Liver (tissue), 9 donors: Measurements from ENCODE around the gene DAAM1. TPM values are rescaled to one million over a fixed set of nuclear protein-coding genes. Genes with fewer than 3 reads are reported as not detected.

Experiments
- DNase-seq: peaks from one replicate; pipeline ENCODE4 v3.0.0-alpha.2; 2017; ENCODE audit warnings: low spot score
- H3K27ac ChIP-seq, 2 donors: one replicate each; pipeline ENCODE4 v1.7.0; 2013; ENCODE audit warnings: inconsistent platforms in 2 of 2, low read length in 2 of 2, control low read depth in 1 of 2, low read depth in 1 of 2, mild to moderate bottlenecking in 1 of 2
- H3K27me3 ChIP-seq, 4 donors: one replicate each; pipeline versions ENCODE4 v1.6.1 to v1.7.0; 2013; ENCODE audit warnings: low read length in 3 of 4, inconsistent platforms in 1 of 4, mild to moderate bottlenecking in 1 of 4, moderate library complexity in 1 of 4; ENCODE audit not compliant: control insufficient read depth in 4 of 4, insufficient read depth in 4 of 4
- H3K36me3 ChIP-seq, 4 donors: one replicate each; pipeline versions ENCODE4 v1.6.1 to v1.7.0; 2013; ENCODE audit warnings: low read length in 3 of 4, mild to moderate bottlenecking in 3 of 4, low read depth in 1 of 4, moderate library complexity in 1 of 4; ENCODE audit not compliant: control insufficient read depth in 4 of 4, insufficient read depth in 3 of 4
- H3K4me1 ChIP-seq, 4 donors: one replicate each; pipeline versions ENCODE4 v1.6.1 to v1.7.0; 2013; ENCODE audit warnings: low read length in 3 of 4, mild to moderate bottlenecking in 3 of 4, moderate library complexity in 1 of 4; ENCODE audit not compliant: control insufficient read depth in 4 of 4, insufficient read depth in 4 of 4
- H3K4me3 ChIP-seq, 3 donors: one replicate each; pipeline versions ENCODE4 v1.6.1 to v1.7.0; 2013; ENCODE audit warnings: low read length in 3 of 3, control low read depth in 1 of 3, low read depth in 1 of 3, mild to moderate bottlenecking in 1 of 3
- H3K9ac ChIP-seq, 2 donors: one replicate each; pipeline ENCODE4 v1.7.0; 2013; ENCODE audit warnings: low read length in 2 of 2, mild to moderate bottlenecking in 2 of 2, moderate library complexity in 2 of 2, control low read depth in 1 of 2, low read depth in 1 of 2
- H3K9me3 ChIP-seq, 4 donors: one replicate each; pipeline versions ENCODE4 v1.6.1 to v1.7.0; 2013; ENCODE audit warnings: low read length in 3 of 4; ENCODE audit not compliant: control insufficient read depth in 4 of 4
- ATF3 ChIP-seq: IDR thresholded peaks from 2 replicates; pipeline ENCODE4 v1.6.1; 2016; ENCODE audit warnings: antibody characterized with exemption
- CTCF ChIP-seq: fragments of 150-350 bp; IDR thresholded peaks from 2 replicates; pipeline ENCODE4 v1.5.1; 2017; ENCODE audit warnings: improper control_type of control experiment, low read depth, low read length; ENCODE audit not compliant: missing input control
- EGR1 ChIP-seq, 2 donors: IDR thresholded peaks; 2 replicates each; pipeline ENCODE4 v1.6.1; 2016 to 2018; ENCODE audit warnings: antibody characterized with exemption in 2 of 2, low read depth in 2 of 2
- FOXA1 ChIP-seq: IDR thresholded peaks from 2 replicates; pipeline ENCODE4 v1.6.1; 2016; ENCODE audit warnings: antibody characterized with exemption
- FOXA2 ChIP-seq: IDR thresholded peaks from 2 replicates; pipeline ENCODE4 v1.6.1; 2016; ENCODE audit warnings: antibody characterized with exemption
- HNF4G ChIP-seq: IDR thresholded peaks from 2 replicates; pipeline ENCODE4 v1.6.1; 2016; ENCODE audit warnings: antibody characterized with exemption
- NR2F2 ChIP-seq: IDR thresholded peaks from 2 replicates; pipeline ENCODE4 v1.6.1; 2016; ENCODE audit warnings: antibody characterized with exemption
- RAD21 ChIP-seq, 2 donors: IDR thresholded peaks; 2 replicates each; pipeline ENCODE4 v1.6.1; 2016; ENCODE audit warnings: antibody characterized with exemption in 2 of 2, mild to moderate bottlenecking in 2 of 2
- REST ChIP-seq: IDR thresholded peaks from 2 replicates; pipeline ENCODE4 v1.6.1; 2016; ENCODE audit warnings: antibody characterized with exemption, mild to moderate bottlenecking
- TAF1 ChIP-seq: conservative IDR thresholded peaks from 2 replicates; pipeline ENCODE4 v1.6.1; 2016; ENCODE audit warnings: antibody characterized with exemption, mild to moderate bottlenecking
- WGBS: extraction: QIAGEN DNeasy Blood & Tissue Kit; methylation state at CpG from one replicate; pipeline ENCODE4 v1.1.7; 2013; 5-methylcytosine and 5-hydroxymethylcytosine counted together
- polyA plus RNA-seq, 2 donors: library from polyadenylated mRNA; stranded (reverse) in 1 of 2; unstranded in 1 of 2; fragments of 200-250 nt in 1 of 2; fragments of >200 nt in 1 of 2; fragmentation: Nextera tagmentation in 1 of 2; extraction: Ambion mirVana in 1 of 2; gene quantifications; one replicate each; pipeline versions ENCODE4 v1.2.1 to v1.2.3, GENCODE V29; 2013 to 2015
- total RNA-seq, 2 donors: library from RNA; depleted of rRNA; stranded (reverse); fragments of >200 nt; gene quantifications; one replicate each; pipeline ENCODE4 v1.2.3, GENCODE V29; 2014
- TF ChIP-seq, protein P1 (sequence below): IDR thresholded peaks from 2 replicates; pipeline ENCODE4 v1.6.1; 2016; ENCODE audit warnings: antibody characterized with exemption
- TF ChIP-seq, protein P2 (sequence below): IDR thresholded peaks from 2 replicates; pipeline ENCODE4 v1.6.1; 2016; ENCODE audit warnings: antibody characterized with exemption
- donor health status: healthy.
- donor health status: healthy.
- donor health status: healthy.
- donor health status: healthy.
- donor health status: healthy.

Gene DAAM1
- total and polyA plus RNA-seq, 4 donors = 9.5 to 28.4 (median 18.5) TPM

DNA sequence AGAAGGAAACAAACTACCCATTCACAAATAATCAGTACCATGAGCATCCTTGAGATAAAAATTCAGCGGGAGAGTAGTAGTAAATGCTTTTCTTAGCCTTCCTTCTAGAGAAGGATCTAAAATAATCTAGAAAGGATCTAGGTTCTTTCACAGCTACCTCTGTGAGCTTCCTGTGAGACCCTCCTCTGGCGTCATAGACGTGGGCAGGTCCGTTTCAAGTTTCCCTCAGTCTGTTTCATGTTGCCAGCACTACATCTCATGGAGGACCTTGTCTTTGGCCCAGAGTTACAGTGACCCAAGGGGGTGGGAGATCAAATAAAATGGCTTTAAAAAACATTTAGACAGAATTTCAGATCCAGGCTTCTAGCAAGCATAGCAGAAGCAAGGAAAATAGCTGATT lies 13.6 kb downstream of the DAAM1 start:
- Histone ChIP-seq H3K27ac (no peak overlapping the region), H3K4me1 (peaks cover 0 to 14% (median 2%) of the 10 kb centered on the region in 4 donors), H3K9me3 (no peaks in the 10 kb centered on the region), H3K27me3 (no peaks in the 10 kb centered on the region), H3K36me3 (no peaks in the 10 kb centered on the region), H3K4me3 (no peak overlapping the region), H3K9ac (no peak overlapping the region)
- WGBS = 84% methylated on average over 4 of the region's 4 CpGs
- no peak for DNase-seq
- no peak for TF ChIP-seq CTCF
- TF ChIP-seq NR2F2 = no peak
- TF ChIP-seq REST = no peak
- TF ChIP-seq TAF1 = no peak
- TF ChIP-seq RAD21 (IDR thresholded peaks at IDR 0.05) = no peak
- TF ChIP-seq EGR1 (IDR thresholded peaks at IDR 0.05; ENCODE audit: low read depth in 2 of 2) = no peak

DNA sequence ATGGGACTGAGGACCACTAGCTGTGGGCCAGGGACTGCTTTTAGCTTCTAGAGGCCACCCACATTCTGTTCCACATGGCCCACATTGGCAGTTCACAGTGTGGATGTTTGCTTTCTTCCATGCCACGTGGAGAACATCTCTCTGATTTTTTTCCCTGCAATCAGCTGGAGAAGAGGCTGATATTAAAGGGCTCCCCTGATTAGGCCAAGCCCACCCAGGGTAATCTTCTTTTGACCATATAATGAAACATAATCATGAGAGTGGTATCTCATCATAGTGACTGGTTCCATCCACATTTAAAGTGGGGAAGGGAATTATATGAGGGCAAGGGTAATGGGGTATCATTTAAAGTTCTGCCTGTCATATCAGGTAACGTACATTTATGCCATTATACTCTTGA lies 15.8 kb downstream of the DAAM1 start:
- no peaks in the 10 kb centered on the region for H3K27me3 ChIP-seq
- no peak overlapping the region for H3K27ac ChIP-seq
- H3K4me1 ChIP-seq = peaks cover 0 to 10% (median 2%) of the 10 kb centered on the region in 4 donors
- no peak overlapping the region for H3K4me3 ChIP-seq
- DNase-seq = no peak
- H3K9me3 ChIP-seq = no peaks in the 10 kb centered on the region
- TF ChIP-seq FOXA1 (no peak), ATF3 (no peak), TAF1 (no peak), EGR1 (IDR thresholded peaks at IDR 0.05; ENCODE audit: low read depth in 2 of 2) (no peak), REST (no peak), HNF4G (no peak), CTCF (no peak), FOXA2 (no peak)
- TF ChIP-seq, protein P1, sequence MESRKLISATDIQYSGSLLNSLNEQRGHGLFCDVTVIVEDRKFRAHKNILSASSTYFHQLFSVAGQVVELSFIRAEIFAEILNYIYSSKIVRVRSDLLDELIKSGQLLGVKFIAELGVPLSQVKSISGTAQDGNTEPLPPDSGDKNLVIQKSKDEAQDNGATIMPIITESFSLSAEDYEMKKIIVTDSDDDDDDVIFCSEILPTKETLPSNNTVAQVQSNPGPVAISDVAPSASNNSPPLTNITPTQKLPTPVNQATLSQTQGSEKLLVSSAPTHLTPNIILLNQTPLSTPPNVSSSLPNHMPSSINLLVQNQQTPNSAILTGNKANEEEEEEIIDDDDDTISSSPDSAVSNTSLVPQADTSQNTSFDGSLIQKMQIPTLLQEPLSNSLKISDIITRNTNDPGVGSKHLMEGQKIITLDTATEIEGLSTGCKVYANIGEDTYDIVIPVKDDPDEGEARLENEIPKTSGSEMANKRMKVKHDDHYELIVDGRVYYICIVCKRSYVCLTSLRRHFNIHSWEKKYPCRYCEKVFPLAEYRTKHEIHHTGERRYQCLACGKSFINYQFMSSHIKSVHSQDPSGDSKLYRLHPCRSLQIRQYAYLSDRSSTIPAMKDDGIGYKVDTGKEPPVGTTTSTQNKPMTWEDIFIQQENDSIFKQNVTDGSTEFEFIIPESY = no peak
- TF ChIP-seq, protein P2, sequence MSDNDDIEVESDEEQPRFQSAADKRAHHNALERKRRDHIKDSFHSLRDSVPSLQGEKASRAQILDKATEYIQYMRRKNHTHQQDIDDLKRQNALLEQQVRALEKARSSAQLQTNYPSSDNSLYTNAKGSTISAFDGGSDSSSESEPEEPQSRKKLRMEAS = no peak
- H3K9ac ChIP-seq = no peak overlapping the region
- no peaks in the 10 kb centered on the region for H3K36me3 ChIP-seq
- WGBS = 80% methylated on average over 2 of the region's 2 CpGs
